Neural cell (in vitro differentiated cells): ENCODE results near the gene RBM43.

Experiments used
- EZH2 ChIP-seq: fragments of 200-600, 300-800 bp; shearing (Covaris generic), sonication (generic); IDR thresholded peaks from 2 replicates; pipeline ENCODE4 v1.6.1; 2014; ENCODE audit warnings: antibody characterized with exemption, low read length, borderline replicate concordance, mild to moderate bottlenecking; ENCODE audit not compliant: insufficient read depth, poor library complexity, severe bottlenecking
- POLR2AphosphoS5 ChIP-seq: IDR thresholded peaks from 2 replicates; pipeline ENCODE4 v1.6.1; 2012
- TF ChIP-seq, protein P1 (sequence below): fragments of 450-650 bp; IDR thresholded peaks from 2 replicates; pipeline ENCODE4 v1.5.1; 2014; ENCODE audit warnings: antibody characterized with exemption, mild to moderate bottlenecking, moderate library complexity; ENCODE audit not compliant: poor library complexity, severe bottlenecking
- TF ChIP-seq, protein P2 (sequence below): IDR thresholded peaks from 2 replicates; pipeline ENCODE4 v1.6.1; 2012; ENCODE audit warnings: borderline replicate concordance

DNA sequence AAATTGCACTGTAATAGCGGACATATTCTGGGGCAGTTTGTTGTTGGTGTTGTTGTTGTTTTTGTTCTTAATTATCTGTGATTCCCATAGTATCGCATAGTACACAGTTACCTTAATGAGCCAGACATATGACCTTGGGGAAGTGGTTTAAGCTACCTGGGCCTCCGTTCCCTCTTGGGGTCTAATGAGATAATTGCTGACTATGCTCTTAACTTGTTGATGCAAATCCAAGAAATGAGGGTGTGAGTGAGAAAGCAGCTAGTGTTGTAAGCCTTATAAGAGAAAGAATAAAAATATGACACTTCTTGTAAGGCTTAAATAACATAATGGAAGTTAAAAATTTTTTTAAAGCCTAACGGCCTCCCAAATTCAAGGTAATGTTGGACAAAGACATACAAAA is 20.7 kb upstream of the RBM43 start:
- TF ChIP-seq, protein P1, sequence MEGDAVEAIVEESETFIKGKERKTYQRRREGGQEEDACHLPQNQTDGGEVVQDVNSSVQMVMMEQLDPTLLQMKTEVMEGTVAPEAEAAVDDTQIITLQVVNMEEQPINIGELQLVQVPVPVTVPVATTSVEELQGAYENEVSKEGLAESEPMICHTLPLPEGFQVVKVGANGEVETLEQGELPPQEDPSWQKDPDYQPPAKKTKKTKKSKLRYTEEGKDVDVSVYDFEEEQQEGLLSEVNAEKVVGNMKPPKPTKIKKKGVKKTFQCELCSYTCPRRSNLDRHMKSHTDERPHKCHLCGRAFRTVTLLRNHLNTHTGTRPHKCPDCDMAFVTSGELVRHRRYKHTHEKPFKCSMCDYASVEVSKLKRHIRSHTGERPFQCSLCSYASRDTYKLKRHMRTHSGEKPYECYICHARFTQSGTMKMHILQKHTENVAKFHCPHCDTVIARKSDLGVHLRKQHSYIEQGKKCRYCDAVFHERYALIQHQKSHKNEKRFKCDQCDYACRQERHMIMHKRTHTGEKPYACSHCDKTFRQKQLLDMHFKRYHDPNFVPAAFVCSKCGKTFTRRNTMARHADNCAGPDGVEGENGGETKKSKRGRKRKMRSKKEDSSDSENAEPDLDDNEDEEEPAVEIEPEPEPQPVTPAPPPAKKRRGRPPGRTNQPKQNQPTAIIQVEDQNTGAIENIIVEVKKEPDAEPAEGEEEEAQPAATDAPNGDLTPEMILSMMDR, result no peak
- TF ChIP-seq EZH2 (no peak), POLR2AphosphoS5 (no peak)
- TF ChIP-seq, protein P2, sequence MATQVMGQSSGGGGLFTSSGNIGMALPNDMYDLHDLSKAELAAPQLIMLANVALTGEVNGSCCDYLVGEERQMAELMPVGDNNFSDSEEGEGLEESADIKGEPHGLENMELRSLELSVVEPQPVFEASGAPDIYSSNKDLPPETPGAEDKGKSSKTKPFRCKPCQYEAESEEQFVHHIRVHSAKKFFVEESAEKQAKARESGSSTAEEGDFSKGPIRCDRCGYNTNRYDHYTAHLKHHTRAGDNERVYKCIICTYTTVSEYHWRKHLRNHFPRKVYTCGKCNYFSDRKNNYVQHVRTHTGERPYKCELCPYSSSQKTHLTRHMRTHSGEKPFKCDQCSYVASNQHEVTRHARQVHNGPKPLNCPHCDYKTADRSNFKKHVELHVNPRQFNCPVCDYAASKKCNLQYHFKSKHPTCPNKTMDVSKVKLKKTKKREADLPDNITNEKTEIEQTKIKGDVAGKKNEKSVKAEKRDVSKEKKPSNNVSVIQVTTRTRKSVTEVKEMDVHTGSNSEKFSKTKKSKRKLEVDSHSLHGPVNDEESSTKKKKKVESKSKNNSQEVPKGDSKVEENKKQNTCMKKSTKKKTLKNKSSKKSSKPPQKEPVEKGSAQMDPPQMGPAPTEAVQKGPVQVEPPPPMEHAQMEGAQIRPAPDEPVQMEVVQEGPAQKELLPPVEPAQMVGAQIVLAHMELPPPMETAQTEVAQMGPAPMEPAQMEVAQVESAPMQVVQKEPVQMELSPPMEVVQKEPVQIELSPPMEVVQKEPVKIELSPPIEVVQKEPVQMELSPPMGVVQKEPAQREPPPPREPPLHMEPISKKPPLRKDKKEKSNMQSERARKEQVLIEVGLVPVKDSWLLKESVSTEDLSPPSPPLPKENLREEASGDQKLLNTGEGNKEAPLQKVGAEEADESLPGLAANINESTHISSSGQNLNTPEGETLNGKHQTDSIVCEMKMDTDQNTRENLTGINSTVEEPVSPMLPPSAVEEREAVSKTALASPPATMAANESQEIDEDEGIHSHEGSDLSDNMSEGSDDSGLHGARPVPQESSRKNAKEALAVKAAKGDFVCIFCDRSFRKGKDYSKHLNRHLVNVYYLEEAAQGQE, result no peak
